ENCODE data around the gene ITPR2. TPM values are rescaled to one million over a fixed set of nuclear protein-coding genes. Genes with fewer than 3 reads are reported as not detected.

The ITPR2 gene
- total RNA-seq (2022; extraction: Qiagen RNA extraction; ENCODE audit: low read depth) = 1.3 to 2.5 TPM (median 2.4 TPM) in 5 replicates

GRCh38 chr12:26832822-26833742 is at the start of gene ITPR2:
TSS of gene ITPR2 (minus strand) at chr12:26833194. CDS start at chr12:26832781, 413 bp downstream.

Other genes with a start within 250 kb of the ITPR2 start
- 22.3 to 34.2 TPM (median 25.2 TPM) in 5 replicates for gene INTS13, start 104.8 kb upstream of the ITPR2 start, total RNA-seq (2022; extraction: Qiagen RNA extraction; ENCODE audit: low read depth)
- gene FGFR1OP2, start 105.3 kb upstream of the ITPR2 start, total RNA-seq (2022; extraction: Qiagen RNA extraction; ENCODE audit: low read depth) = 26.4 to 36.4 TPM (median 28.1 TPM) in 5 replicates
- gene TM7SF3, start 181.2 kb upstream of the ITPR2 start, total RNA-seq (2022; extraction: Qiagen RNA extraction; ENCODE audit: low read depth) = 59.3 to 79.8 TPM (median 73.3 TPM) in 5 replicates
- 18.9 to 32.8 TPM (median 29.2 TPM) in 5 replicates for gene MED21, start 189.4 kb upstream of the ITPR2 start, total RNA-seq (2022; extraction: Qiagen RNA extraction; ENCODE audit: low read depth)
- not detected in 5 replicates for gene C12orf71, start 249.4 kb upstream of the ITPR2 start, total RNA-seq (2022; extraction: Qiagen RNA extraction; ENCODE audit: low read depth)